ENCODE results near the gene FAM114A1.
A peak's percentile ranks its signal among the peaks of the same experiment; 100 is the strongest.
"Not testable (repeated sequence)": the region's sequence is repeated elsewhere in the genome, so short reads cannot be mapped to it uniquely, and the experiment has no call there.

FAM114A1 gene

DNA sequence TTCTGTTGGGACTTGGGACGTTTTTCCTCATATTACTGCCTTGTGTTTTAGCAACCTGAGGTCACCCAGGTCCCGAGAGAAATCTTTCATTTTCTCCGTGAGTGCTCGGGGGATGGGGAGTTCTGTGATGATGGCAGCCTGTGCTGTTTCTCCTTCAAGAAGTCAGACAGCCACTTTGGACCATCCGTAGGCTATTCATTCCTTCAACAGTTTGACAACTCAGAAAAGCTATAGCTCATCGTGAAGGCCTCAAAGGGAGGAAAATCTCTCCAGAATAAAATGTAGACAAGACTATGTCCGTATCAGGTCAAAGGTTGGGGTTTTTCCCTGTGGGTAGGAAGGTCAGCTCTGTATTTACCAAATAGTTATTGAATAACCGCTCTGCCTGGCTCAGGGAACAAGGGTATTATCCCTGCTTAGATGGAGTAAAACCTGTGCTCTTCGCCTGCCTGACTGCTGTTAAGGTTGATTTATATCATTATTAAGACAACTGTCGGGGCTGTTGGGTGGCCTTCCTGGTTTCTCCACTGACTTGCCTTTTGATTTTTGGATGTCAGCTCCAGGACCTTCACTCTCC is 36.6 kb downstream of the FAM114A1 start:
- no peak for DNase-seq (ENCODE audit: low spot score)

- no peak for DNase-seq (ENCODE audit: low spot score)
Measured at GRCh38 chr4:38904682-38905081, 37.1 kb downstream of the FAM114A1 start.

GRCh38 chr4:38905652-38906385 is 38.2 kb downstream of the FAM114A1 start:
- DNase-seq (ENCODE audit: low spot score): no peak

DNA sequence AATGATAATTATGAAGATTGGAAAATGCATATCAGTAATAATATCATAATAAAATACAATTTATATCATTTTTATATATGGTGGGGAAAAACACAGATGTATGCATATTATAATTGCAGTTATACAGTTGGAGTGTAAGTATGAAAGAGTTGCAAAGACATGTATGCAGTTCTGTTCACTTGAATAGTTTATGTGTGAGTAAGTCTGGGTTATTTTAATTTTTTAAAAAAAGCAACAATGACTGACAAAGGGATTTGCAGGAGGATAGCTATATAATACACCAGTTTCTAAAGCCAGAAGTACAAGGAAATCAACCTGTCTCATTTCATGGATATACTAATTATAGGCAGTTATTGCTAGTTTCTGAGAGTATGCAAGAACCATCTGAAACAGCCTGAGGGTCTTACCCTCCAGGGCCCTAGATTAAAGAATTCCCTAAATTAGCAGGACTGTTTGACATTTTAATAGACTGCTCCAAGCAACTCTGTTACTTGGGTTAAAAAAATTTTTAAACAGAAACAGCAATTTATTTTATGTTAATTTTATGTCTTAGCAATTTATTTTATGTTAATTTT is 40.2 kb downstream of the FAM114A1 start:
- no peak for DNase-seq (ENCODE audit: low spot score)

DNA sequence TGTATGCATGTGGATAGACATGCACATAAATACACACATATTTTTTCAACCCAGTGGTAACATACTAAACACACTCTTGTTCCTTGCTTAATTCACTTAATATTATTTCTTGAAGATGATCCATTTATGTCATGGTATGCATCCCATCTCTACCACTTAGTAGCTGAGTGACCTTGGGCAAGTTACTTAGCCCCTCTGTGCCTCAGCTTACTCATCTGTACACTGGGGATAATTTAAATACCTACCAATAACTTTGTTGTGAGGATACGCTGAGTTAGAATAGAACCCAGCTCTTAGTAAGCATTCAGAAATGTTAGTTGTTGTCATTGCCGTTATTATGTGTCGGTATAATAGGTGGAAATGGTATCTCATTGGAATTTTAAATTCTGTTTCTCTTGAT is 41.4 kb downstream of the FAM114A1 start:
- no peak for DNase-seq (ENCODE audit: low spot score)

GRCh38 chr4:38911257-38911656 is 43.7 kb downstream of the FAM114A1 start:
- DNase-seq (ENCODE audit: low spot score): no peak

GRCh38 chr4:38914854-38915253 is 47.2 kb downstream of the FAM114A1 start:
- DNase-seq (ENCODE audit: low spot score): peak; percentile 19

GRCh38 chr4:38916267-38916666 is 48.7 kb downstream of the FAM114A1 start:
- not testable (repeated sequence) for DNase-seq (ENCODE audit: low spot score)

DNA sequence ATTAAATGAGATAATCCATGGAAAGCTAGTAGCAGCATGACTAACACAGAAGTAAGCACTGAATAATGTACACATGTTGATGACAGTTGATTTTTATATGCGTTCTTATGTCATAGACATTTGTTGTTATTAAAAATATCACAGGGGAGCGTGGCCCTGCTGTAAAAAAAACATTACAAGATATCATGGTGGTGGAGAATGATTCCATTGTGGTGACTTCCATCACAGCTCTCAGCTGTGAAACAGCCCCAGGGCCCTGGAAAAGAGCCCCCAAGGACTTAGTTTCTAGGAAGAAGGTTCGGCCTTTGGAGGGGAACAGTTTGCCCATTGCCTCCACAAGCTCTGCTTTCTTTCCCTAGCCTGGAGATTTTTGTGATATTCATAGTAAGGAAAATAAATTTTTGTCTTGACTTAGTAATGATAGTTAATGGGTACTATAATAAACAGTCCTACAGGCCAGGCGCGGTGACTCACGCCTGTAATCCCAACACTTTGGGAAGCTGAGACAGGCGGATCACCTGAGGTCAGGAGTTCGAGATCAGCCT is 49.9 kb downstream of the FAM114A1 start:
- no peak for DNase-seq (ENCODE audit: low spot score)

DNA sequence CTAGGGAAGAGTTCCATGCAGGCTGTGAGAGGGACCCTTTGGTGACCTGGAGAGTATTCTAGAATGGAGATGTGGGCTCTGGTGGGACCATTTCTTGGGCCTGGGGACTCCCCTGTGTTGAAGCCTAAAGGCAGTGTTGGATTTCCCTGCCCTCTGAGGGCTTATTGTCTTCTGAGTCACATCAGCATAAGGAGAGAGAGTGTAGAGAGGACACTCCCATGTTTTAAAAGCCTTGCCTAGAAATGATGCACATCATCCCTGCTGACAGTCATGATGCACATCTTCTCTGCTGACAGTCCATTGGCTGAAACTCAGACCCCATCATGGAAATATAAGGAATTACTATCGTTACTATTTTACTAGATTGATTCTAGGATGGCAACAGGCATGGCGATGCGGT is 51.9 kb downstream of the FAM114A1 start:
- DNase-seq (ENCODE audit: low spot score): no peak

DNA sequence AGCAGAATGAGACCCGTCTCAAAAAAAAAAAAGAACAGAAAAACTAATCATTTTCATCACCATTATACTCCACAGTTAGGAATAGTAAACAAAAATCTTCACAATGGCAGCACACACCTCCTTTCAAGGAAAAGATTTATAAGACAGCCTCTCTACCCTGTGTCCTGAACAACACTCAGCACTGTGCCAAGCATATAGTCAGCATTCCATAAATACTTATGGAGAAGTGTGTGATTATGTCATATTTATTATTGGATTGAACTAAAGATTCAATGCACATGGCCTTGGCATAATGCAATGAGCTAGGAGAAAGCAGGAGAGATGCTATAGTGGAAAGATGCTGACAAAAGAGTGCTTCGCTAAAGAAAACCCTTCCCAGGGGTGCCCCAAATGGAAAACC is 52.6 kb downstream of the FAM114A1 start:
- no peak for DNase-seq (ENCODE audit: low spot score)

GRCh38 chr4:38920677-38921076 is 53.1 kb downstream of the FAM114A1 start:
- DNase-seq (ENCODE audit: low spot score): no peak

GRCh38 chr4:38921151-38921550 is 53.5 kb downstream of the FAM114A1 start:
- DNase-seq (ENCODE audit: low spot score): no peak

DNA sequence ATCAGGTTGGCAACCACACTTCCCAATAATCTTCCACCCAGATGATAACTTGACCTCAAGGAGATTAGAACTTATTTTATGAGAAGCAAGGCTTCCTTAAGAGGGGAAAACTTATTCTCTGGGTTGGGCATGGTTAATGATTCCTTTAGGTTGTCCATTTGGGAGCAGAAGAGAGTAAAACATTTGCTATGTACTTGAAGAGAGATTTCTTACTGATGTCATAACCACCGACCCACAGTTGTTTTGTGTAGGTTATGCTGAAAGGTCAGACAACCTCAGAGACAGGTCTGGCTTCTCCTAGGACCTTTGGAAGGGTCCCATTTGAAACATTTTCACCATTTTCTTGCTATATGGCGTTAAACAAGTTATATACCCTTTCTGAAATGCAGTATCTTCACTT is 56.1 kb downstream of the FAM114A1 start:
- DNase-seq (ENCODE audit: low spot score): no peak

DNA sequence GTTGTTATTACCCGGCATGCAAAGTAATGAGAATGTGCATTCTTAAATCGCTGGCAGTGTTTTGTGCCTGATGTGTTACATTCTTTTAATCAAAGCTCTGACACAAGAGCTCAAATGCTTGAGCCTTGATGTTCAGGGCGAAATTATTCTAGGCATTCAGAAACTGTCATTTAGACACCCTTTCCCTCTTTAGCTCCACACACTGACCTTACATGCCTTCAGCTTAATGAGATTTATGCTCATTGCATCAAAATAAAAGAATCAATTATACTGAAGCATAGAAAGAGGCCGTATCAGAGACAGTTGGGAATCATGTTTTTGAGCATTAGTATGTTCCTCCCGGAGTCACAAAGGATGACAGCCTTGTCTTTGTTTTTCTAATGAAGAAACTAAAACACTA is 56.7 kb downstream of the FAM114A1 start:
- no peak for DNase-seq (ENCODE audit: low spot score)

GRCh38 chr4:38925492-38926413 is 58.1 kb downstream of the FAM114A1 start:
- no peak for DNase-seq (ENCODE audit: low spot score)

DNA sequence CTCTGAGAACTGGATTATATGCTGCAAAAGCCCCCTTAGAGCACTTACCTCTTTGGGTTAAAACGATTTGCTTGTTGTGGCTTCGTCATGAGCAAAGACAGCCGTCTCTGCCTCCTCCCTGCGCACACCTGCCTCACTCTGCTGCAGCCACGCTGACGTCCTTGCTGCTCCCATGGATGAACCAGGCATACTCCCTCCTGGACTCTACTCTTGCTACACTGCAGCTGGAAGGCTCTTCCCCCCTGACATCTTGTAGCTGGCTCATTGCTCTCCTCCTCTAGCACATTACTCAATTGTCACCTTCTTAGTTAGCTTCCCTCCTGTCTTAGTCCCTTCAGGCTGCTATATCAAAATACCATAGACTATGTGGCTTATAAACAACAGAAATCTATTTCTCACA is 59.3 kb downstream of the FAM114A1 start:
- no peak for DNase-seq (ENCODE audit: low spot score)

DNA sequence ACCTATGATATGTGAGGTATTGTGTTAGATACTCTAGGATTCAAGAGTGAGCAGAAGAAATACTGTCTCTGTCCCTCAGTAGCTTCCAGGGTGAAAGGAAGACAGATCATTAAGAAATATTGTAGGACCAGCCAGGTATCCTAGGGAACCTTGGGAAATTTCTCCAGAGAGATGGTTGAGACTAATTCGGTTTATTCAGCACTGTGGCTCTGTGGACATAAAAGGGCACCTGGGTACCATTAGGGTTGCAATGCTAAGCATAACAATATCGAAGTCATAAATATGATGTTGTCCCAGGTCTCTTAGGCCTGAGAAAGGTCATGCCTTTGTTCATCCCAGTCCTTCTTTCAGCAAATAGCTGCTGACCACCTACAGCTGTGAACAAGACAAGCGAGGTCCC is 61.0 kb downstream of the FAM114A1 start:
- DNase-seq (ENCODE audit: low spot score): no peak

- no peak for DNase-seq (ENCODE audit: low spot score)
Measured at GRCh38 chr4:38928974-38929373, 61.4 kb downstream of the FAM114A1 start.

DNA sequence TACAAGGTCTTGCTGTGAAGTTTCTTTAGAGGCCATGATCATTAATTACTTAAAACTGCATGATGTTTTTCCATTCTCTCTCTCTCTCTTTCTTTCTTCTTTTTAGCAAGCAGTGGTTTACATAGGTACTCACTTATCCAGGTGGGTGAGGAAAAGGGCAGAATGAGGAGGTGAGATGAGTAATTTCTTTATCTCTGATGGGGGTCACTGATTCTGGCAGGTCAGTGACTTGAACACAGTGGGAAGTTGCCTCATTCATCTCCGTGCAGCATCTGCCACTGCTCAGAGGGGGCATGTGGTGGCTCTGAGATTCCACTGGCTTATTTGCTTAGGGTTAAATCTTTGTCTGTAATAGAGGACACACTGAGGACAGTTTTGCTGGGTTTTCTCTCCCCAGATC is 62.6 kb downstream of the FAM114A1 start:
- no peak for DNase-seq (ENCODE audit: low spot score)

DNA sequence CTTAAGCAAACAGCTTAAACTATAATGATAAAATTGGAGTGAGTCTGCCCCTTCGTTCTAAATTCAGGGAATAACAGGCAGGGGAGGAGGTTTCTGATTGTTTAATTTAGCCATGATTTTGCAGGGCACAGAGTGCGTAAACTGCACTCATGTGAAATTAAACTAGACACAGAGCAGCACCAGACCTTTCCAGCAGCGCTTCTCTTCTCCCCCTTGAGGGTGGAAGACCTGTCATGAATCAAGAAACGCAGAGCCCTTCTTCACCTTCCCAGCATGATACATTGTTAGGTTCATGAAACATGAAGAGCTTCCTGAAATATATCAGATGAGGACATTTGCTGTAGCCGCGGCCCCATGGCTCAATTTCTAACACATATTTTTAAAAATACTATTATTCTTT is 63.1 kb downstream of the FAM114A1 start:
- no peak for DNase-seq (ENCODE audit: low spot score)

DNA sequence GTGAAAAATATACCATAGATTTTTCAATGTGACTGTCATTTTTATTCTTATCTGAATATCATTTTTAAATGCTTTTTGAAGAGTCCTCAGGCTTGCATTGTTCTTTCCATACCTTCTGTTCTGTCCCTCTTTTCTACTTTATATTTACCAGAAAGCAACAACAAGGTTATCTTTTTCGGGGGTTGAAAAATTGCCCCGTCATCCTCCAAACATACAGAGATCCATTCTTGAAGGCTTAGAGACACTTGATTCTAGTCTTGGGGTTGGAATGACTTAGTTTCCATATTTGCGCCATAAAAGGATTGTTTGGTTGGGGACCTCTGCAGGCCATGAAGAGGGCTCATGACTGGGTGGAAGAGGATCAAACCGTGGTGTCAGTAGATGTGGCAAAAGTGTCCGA is 63.5 kb downstream of the FAM114A1 start:
- no peak for DNase-seq (ENCODE audit: low spot score)
